Ishikawa (cell line): ENCODE measurements around the gene SDK1.

Source experiments
- CEBPB ChIP-seq: IDR thresholded peaks from 2 replicates; pipeline ENCODE4 v1.6.1; 2012
- CREB1 ChIP-seq: IDR thresholded peaks from 2 replicates; pipeline ENCODE4 v1.6.1; 2012; ENCODE audit warnings: low read depth
- EGR1 ChIP-seq: IDR thresholded peaks from 2 replicates; pipeline ENCODE4 v1.6.1; 2012
- EP300 ChIP-seq: IDR thresholded peaks from 2 replicates; pipeline ENCODE4 v1.6.1; 2012; ENCODE audit warnings: borderline replicate concordance
- FOXM1 ChIP-seq: IDR thresholded peaks from 2 replicates; pipeline ENCODE4 v1.6.1; 2012; ENCODE audit warnings: low read depth, borderline replicate concordance
- NFIC ChIP-seq: IDR thresholded peaks from 2 replicates; pipeline ENCODE4 v1.6.1; 2012
- RAD21 ChIP-seq: IDR thresholded peaks from 2 replicates; pipeline ENCODE4 v1.6.1; 2012; ENCODE audit warnings: low read depth
- TAF1 ChIP-seq: IDR thresholded peaks from 2 replicates; pipeline ENCODE4 v1.6.1; 2012; ENCODE audit warnings: low read depth, mild to moderate bottlenecking
- TCF12 ChIP-seq: IDR thresholded peaks from 2 replicates; pipeline ENCODE4 v1.6.1; 2012; ENCODE audit warnings: low read depth
- TEAD4 ChIP-seq: IDR thresholded peaks from 2 replicates; pipeline ENCODE4 v1.6.1; 2012
- YY1 ChIP-seq: IDR thresholded peaks from 2 replicates; pipeline ENCODE4 v1.6.1; 2012; ENCODE audit warnings: low read depth
- ZBTB7A ChIP-seq: IDR thresholded peaks from 2 replicates; pipeline ENCODE4 v1.6.1; 2012; ENCODE audit warnings: low read depth
- TF ChIP-seq, protein P1 (sequence below): IDR thresholded peaks from 2 replicates; pipeline ENCODE4 v1.6.1; 2012
- TF ChIP-seq, protein P2 (sequence below): IDR thresholded peaks from 2 replicates; pipeline ENCODE4 v1.6.1; 2012
- TF ChIP-seq, protein P3 (sequence below): IDR thresholded peaks from 2 replicates; pipeline ENCODE4 v1.6.1; 2012; ENCODE audit warnings: low read depth, mild to moderate bottlenecking

SDK1 gene

DNA sequence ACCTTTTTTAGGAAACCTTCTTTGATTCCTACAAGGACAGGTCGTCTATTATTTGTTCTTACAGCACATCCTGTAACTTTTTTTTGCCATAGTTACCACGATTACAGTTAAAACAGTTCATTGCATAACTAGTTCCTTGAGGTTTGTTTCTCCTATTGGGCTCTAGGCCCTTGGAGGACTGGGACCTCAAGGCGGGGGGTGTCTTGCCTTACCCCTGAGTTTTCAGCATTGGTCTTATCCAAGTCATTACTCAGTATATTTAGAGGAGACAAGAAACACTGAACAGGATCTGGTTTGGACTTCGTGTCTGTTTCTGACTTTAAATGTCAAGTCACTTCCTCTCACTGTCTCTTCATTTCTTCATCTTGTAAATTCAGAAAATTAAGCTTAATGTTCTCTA is 369.8 kb downstream of the SDK1 start:
- TF ChIP-seq, protein P1, sequence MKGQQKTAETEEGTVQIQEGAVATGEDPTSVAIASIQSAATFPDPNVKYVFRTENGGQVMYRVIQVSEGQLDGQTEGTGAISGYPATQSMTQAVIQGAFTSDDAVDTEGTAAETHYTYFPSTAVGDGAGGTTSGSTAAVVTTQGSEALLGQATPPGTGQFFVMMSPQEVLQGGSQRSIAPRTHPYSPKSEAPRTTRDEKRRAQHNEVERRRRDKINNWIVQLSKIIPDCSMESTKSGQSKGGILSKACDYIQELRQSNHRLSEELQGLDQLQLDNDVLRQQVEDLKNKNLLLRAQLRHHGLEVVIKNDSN, result no peak
- no peak for TF ChIP-seq TEAD4
- no peak for TF ChIP-seq NFIC
- TF ChIP-seq, protein P2, sequence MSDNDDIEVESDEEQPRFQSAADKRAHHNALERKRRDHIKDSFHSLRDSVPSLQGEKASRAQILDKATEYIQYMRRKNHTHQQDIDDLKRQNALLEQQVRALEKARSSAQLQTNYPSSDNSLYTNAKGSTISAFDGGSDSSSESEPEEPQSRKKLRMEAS, result no peak
- TF ChIP-seq ZBTB7A, result no peak
- no peak for TF ChIP-seq TAF1
- no peak for TF ChIP-seq EP300
- no peak for TF ChIP-seq CEBPB
- no peak for TF ChIP-seq TCF12
- TF ChIP-seq, protein P3, sequence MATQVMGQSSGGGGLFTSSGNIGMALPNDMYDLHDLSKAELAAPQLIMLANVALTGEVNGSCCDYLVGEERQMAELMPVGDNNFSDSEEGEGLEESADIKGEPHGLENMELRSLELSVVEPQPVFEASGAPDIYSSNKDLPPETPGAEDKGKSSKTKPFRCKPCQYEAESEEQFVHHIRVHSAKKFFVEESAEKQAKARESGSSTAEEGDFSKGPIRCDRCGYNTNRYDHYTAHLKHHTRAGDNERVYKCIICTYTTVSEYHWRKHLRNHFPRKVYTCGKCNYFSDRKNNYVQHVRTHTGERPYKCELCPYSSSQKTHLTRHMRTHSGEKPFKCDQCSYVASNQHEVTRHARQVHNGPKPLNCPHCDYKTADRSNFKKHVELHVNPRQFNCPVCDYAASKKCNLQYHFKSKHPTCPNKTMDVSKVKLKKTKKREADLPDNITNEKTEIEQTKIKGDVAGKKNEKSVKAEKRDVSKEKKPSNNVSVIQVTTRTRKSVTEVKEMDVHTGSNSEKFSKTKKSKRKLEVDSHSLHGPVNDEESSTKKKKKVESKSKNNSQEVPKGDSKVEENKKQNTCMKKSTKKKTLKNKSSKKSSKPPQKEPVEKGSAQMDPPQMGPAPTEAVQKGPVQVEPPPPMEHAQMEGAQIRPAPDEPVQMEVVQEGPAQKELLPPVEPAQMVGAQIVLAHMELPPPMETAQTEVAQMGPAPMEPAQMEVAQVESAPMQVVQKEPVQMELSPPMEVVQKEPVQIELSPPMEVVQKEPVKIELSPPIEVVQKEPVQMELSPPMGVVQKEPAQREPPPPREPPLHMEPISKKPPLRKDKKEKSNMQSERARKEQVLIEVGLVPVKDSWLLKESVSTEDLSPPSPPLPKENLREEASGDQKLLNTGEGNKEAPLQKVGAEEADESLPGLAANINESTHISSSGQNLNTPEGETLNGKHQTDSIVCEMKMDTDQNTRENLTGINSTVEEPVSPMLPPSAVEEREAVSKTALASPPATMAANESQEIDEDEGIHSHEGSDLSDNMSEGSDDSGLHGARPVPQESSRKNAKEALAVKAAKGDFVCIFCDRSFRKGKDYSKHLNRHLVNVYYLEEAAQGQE, result no peak
- no peak for TF ChIP-seq RAD21
- no peak for TF ChIP-seq YY1
- TF ChIP-seq FOXM1, result no peak
- TF ChIP-seq EGR1, result no peak
- TF ChIP-seq CREB1, result no peak

DNA sequence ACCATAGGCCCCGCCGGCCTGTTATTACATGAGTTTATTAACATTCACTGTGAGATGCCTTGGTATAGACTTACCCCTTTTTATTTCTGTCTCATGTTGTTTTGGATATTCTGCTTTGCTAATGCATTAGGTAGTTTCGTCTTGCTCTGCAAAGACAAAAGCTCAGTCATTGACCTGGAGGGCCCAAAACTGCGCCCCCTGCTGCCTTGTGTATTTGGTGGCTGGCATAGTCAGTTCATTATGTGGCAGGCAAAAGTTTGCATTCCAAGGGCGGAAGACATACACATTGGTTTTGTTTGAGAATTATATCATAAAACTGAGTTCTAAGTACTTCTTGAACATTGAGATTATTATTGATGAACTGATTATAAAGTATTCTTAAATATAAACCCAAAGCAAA is 372.5 kb downstream of the SDK1 start:
- TF ChIP-seq RAD21, result peak; percentile 25
- TF ChIP-seq, protein P1, result no peak

DNA sequence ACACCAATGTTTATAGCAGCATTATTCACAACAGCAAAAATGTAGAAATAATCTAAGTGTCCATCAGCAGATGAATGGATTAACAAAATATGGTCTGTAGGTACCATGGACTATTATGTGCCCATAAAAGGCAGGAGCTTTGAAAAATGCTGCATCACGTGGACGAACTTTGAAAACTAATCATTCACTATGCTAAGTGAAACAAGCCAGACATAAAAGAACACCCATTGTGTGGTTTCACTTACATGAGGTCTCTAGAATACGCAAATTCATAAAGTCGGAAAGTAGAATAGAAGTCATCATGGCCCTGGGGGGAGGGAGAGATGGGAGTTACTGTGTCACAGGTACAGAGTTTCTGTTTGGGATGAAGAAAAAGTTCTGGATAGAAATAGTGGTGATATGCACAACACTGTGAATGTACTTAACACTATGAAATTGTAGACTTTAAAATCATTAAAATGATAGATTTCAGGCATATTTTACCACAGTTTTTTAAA is 377.3 kb downstream of the SDK1 start:
- TF ChIP-seq YY1 (no peak), ZBTB7A (no peak), EP300 (no peak), NFIC (no peak), TAF1 (no peak), EGR1 (no peak), CEBPB (no peak)
- TF ChIP-seq, protein P1, result no peak
- TF ChIP-seq, protein P3, result no peak
- TF ChIP-seq, protein P2, result no peak

DNA sequence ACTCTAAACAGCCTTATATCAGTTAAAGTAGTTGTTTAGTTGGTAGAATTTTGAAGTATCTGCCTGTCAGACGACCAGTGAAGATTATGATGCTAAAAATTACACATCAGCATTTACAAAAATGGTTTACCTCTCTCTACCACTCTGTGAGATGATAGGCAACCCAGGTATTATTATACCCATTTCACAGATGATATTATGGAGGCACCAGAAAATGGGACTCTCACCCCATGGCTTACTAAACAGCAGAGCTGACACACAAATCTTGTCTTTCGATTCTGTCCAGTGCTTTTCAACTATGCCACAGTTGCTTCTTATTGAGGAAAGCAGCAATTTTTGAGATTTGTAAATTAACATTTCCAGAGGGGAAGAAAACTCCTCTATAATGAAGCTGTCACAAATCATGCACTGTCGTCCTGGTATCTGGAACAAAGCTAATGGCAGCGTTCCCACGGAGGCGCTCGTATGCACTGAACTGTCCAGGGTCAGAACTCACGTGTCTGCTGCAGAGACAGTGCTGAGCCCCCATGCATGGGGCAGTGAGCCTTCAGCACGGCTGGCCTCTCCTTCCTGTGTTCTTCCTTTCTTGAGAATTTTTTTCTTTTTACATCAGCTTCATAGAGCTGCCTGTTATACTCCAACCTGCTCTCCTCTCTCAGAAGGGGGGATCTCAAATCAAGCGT is 381.1 kb downstream of the SDK1 start:
- TF ChIP-seq TAF1, result no peak

DNA sequence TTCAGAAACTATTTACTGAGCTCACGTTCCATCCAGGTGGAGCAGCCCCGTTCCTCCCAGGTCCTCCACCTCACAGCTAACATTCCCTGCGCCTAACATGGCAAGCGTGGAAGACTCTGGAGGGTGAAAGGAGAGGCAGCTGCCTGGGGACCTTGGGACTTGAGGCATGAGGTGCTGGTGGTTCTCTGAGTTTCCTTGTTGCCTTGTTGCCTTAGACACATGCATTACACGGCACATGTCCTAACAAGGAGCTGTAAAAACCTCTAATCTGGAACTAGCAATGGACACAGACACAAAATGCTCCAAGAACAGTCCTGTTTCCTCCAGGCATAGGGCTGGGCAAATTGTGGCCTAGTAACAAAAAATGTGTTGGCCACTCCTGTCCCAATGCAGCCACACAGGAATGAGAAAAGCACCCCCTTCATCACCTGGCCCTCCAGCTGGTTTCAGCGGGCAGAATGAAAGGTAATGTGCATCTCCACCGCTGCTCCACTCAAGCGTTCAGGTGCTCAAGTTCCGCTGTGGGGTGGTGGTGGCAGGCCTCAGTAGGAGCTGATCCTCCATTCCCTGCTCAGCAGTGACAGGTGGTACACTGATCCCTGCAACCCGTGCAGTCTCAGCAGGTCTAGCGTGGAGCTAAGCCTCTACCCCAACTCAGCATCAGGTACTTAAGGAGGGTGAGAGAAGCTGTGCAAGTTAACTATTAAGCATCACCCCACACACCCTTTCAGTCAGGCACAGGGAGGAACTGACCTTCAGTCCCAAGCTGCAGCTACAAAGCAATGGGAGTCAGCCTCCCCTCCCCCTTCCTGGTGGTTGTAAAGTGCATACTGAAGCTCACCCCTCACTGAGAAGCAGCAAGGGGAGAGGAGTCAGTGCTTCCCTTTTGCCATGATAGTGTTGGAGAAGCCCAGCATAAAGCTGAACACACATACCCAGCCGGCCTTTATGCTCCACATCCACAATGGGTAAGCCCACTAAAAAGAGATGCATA is 382.8 kb downstream of the SDK1 start:
- TF ChIP-seq FOXM1 (no peak), CREB1 (no peak), YY1 (no peak), TEAD4 (no peak), CEBPB (no peak), EP300 (no peak), RAD21 (no peak), TCF12 (no peak), TAF1 (no peak), ZBTB7A (no peak), NFIC (no peak), EGR1 (no peak)
- TF ChIP-seq, protein P1, result no peak
- TF ChIP-seq, protein P3, result no peak
- TF ChIP-seq, protein P2, result no peak
